OCI-LY7 (cell line): ENCODE results near the gene FAM181A. TPM values are rescaled to one million over a fixed set of nuclear protein-coding genes. Genes with fewer than 3 reads are reported as not detected.

ENCODE experiments used
- BruUV-seq: library from RNA; stranded (reverse); fragments of 400-500 nt; replicated peaks from 2 replicates; lab custom pipeline; 2021; lab: Mats Ljungman, UMichigan
- CTCF ChIA-PET: fragments of 300-600 bp; sonication (Branson Sonifier 250); formaldehyde crosslinking; loops from one replicate; lab custom pipeline; 2022; ENCODE audit warnings: antibody characterized with exemption; ENCODE audit not compliant: unreplicated experiment; lab: Charles Lee
- POLR2A ChIA-PET: fragments of 300-600 bp; sonication (Branson Sonifier 250); formaldehyde crosslinking; loops from one replicate; lab custom pipeline; 2022; ENCODE audit warnings: antibody characterized with exemption; lab: Charles Lee
- DNase-seq: peaks from one replicate; pipeline ENCODE4 v3.0.0-alpha.2; 2015; ENCODE audit warnings: low spot score
- H2AFZ ChIP-seq: fragments of 200-600 bp; sonication (generic), shearing (Covaris generic); 2 replicates; pipeline ENCODE4 v1.6.1; 2014; ENCODE audit warnings: mild to moderate bottlenecking, antibody characterized with exemption, low read length, moderate library complexity
- H3K27ac ChIP-seq: fragments of 200-600 bp; sonication (generic); 2 replicates; pipeline ENCODE4 v1.5.1; 2014; ENCODE audit warnings: mixed run types, low read depth, mild to moderate bottlenecking, moderate library complexity, low read length, inconsistent platforms; ENCODE audit not compliant: poor library complexity, severe bottlenecking
- H3K36me3 ChIP-seq: fragments of 200-600 bp; sonication (generic); 2 replicates; pipeline ENCODE4 v1.6.1; 2014; ENCODE audit warnings: mild to moderate bottlenecking, antibody characterized with exemption, low read length, moderate library complexity, mixed read lengths; ENCODE audit not compliant: insufficient read depth
- H3K4me1 ChIP-seq: fragments of 200-600 bp; sonication (generic); 2 replicates; pipeline ENCODE4 v1.5.1; 2014; ENCODE audit warnings: mild to moderate bottlenecking, low read length; ENCODE audit not compliant: insufficient read depth, poor library complexity, severe bottlenecking
- H3K4me2 ChIP-seq: fragments of 200-600 bp; sonication (generic); 2 replicates; pipeline ENCODE4 v1.6.1; 2014; ENCODE audit warnings: mild to moderate bottlenecking, low read length
- H3K4me3 ChIP-seq: fragments of 200-600 bp; sonication (generic); 2 replicates; pipeline ENCODE4 v1.5.1; 2014; ENCODE audit warnings: mild to moderate bottlenecking, low read depth, low read length; ENCODE audit not compliant: poor library complexity, severe bottlenecking
- H3K79me2 ChIP-seq: fragments of 200-600 bp; sonication (generic); 2 replicates; pipeline ENCODE4 v1.6.1; 2016; ENCODE audit warnings: low read depth, mild to moderate bottlenecking, low read length, moderate library complexity, mixed read lengths; ENCODE audit not compliant: insufficient read depth
- H3K9me2 ChIP-seq: fragments of 200-600 bp; sonication (generic); 2 replicates; pipeline ENCODE4 v1.6.1; 2016; ENCODE audit warnings: mild to moderate bottlenecking, low read length, mixed read lengths; ENCODE audit not compliant: insufficient read depth
- H3K9me3 ChIP-seq: fragments of 200-600 bp; sonication (generic); 2 replicates; pipeline ENCODE4 v1.6.1; 2014; ENCODE audit warnings: mild to moderate bottlenecking, mixed run types, low read length, mixed read lengths
- H4K20me1 ChIP-seq: fragments of 200-600 bp; sonication (generic); 2 replicates; pipeline ENCODE4 v1.6.1; 2014; ENCODE audit warnings: mild to moderate bottlenecking, antibody characterized with exemption, low read length, moderate library complexity, mixed read lengths; ENCODE audit not compliant: insufficient read depth
- EZH2phosphoT487 ChIP-seq: fragments of 200-600 bp; sonication (generic); IDR thresholded peaks from 2 replicates; pipeline ENCODE4 v1.6.1; 2018; ENCODE audit warnings: low read depth, borderline replicate concordance, mild to moderate bottlenecking, mixed run types, antibody characterized with exemption, low read length, moderate library complexity, mixed read lengths
- intact Hi-C: fragments of 100-400 bp; cut with micrococcal nuclease; formaldehyde crosslinking; loops from one replicate; pipeline ENCODE4 v1.10.0; 2022; ENCODE audit not compliant: unreplicated experiment
- total RNA-seq, 2 experiments: library from RNA; depleted of rRNA in 1 of 2; stranded (reverse); fragments of >200 nt in 1 of 2; shearing (Covaris generic) in 1 of 2; gene quantifications; 2 replicates each; pipeline ENCODE4 v1.2.3, GENCODE V29; 2014 to 2022
- TF ChIP-seq, protein P1 (sequence below): fragments of 200-600 bp; sonication (generic); conservative IDR thresholded peaks from 2 replicates; pipeline ENCODE4 v1.5.1; 2014; ENCODE audit warnings: mild to moderate bottlenecking, antibody characterized with exemption, low read length, moderate library complexity, mixed read lengths

Gene FAM181A
- total RNA-seq, 2 experiments from 2014 or later: not detected

DNA sequence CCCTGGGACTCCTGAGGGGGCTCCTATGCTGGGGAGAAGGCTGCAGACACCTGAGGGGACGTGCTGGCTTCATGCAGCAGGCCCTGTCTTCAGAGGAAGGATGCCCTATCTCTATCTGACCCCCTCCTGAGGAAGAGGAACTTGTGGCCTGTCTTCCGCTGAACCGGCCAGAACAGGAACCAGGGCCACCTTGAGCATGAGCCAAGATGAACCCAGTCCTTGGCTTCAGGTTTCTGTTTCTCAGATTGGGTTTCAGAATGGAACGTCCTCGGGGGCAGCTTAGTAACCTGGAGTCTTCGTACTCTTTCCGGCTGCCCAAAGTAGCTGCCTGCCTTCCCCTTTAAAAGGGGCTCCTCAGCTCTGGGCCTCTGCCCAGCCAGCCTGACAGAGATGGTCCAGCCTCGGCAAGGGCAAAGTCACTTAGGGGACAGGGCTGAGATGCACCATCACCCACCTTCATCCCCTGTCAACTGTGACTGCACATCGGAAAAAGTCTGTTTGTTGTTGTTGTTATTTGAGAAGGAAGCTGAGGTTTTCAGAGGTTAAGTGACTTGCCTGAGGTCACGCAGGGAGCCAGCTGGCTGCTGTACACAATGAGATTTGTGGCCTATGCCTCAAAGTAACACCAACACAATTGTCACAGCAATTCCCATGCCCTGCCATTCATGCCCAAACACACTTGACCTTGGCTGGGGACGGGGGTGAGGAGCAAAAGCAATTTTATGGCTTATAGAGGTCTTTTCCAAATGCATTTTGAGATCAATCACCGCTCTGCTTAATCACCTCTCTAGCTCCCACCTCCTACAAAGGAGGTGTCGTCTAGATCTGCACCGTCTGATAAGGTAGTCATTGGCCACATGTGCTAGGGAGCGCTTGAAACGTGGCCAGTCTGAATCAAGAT is 35.8 kb downstream of the FAM181A start:
- DNase-seq: peak; percentile 90
- peak overlapping the region; percentile 37; the same call in 1 of the 2 replicates for H2AFZ ChIP-seq
- peaks cover 81% of the 10 kb centered on the region for H3K4me1 ChIP-seq
- peak overlapping the region; percentile 69 for H3K4me2 ChIP-seq
- POLR2A ChIA-PET: interaction anchor here (1.3 to 6.3 kb wide), 4 partner anchors 7 to 23 kb away, joined by 3 to 70 read pairs (median 10); partner anchors contain the start of gene ASB2
- intact Hi-C loops: loop anchor here (10.0 kb wide), 1 partner anchor 758 kb away; the partner anchor contains the start of genes GON7 and UBR7
- TF ChIP-seq, protein P1, sequence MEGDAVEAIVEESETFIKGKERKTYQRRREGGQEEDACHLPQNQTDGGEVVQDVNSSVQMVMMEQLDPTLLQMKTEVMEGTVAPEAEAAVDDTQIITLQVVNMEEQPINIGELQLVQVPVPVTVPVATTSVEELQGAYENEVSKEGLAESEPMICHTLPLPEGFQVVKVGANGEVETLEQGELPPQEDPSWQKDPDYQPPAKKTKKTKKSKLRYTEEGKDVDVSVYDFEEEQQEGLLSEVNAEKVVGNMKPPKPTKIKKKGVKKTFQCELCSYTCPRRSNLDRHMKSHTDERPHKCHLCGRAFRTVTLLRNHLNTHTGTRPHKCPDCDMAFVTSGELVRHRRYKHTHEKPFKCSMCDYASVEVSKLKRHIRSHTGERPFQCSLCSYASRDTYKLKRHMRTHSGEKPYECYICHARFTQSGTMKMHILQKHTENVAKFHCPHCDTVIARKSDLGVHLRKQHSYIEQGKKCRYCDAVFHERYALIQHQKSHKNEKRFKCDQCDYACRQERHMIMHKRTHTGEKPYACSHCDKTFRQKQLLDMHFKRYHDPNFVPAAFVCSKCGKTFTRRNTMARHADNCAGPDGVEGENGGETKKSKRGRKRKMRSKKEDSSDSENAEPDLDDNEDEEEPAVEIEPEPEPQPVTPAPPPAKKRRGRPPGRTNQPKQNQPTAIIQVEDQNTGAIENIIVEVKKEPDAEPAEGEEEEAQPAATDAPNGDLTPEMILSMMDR: no peak
- no peak for TF ChIP-seq EZH2phosphoT487
- H3K4me3 ChIP-seq: peak overlapping the region; percentile 51
- no peaks in the 10 kb centered on the region for H3K9me3 ChIP-seq
- no peaks in the 10 kb centered on the region for H3K79me2 ChIP-seq
- no peaks in the 10 kb centered on the region for H3K9me2 ChIP-seq
- CTCF ChIA-PET: interaction anchor here (0.6 to 1.0 kb wide), 3 partner anchors 8 to 23 kb away, joined by 3 to 4 read pairs (median 3); no protein-coding TSS in a partner anchor
- H3K27ac ChIP-seq: peak overlapping the region; percentile 92
- no peaks in the 10 kb centered on the region for H4K20me1 ChIP-seq
- BruUV-seq: TSS peak; percentile 72
- H3K36me3 ChIP-seq: no peaks in the 10 kb centered on the region

DNA sequence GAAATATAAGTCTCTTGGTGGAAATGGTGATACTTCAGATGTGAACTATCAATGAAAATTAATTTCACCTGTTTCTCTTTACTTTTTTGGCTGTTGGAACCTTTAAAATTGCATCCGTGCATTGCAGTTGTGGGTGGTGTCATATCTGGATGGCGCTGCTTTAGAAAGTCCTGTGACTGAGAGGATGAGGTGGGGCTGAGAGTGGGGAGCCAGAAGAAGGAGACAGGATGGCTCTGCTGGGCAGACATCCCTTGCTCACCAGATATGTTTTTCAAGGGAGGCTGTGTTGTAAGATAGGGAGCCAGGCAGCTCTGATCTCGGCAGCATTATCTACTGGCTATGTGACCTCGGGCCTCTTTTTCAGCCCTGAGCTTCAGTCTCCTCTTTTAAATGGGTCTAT is 36.5 kb downstream of the FAM181A start:
- ChIA-PET POLR2A (interaction anchor here (1.3 to 6.3 kb wide), 3 partner anchors 8 to 24 kb away, joined by 3 to 70 read pairs (median 14); partner anchors contain the start of gene ASB2), CTCF (no interaction called here)
- Histone ChIP-seq H3K4me2 (peak overlapping the region; percentile 69), H3K79me2 (no peaks in the 10 kb centered on the region), H3K27ac (peak overlapping the region; percentile 92), H3K36me3 (no peaks in the 10 kb centered on the region), H4K20me1 (no peaks in the 10 kb centered on the region), H2AFZ (peak overlapping the region; percentile 37; the same call in 1 of the 2 replicates), H3K9me2 (no peaks in the 10 kb centered on the region), H3K4me1 (peaks cover 81% of the 10 kb centered on the region), H3K9me3 (no peaks in the 10 kb centered on the region), H3K4me3 (no peak overlapping the region)
- TF ChIP-seq EZH2phosphoT487: no peak
- TF ChIP-seq, protein P1: no peak
- no TSS peak for BruUV-seq
- intact Hi-C loops: loop anchor here (10.0 kb wide), 1 partner anchor 759 kb away; the partner anchor contains the start of genes GON7 and UBR7
- peak; percentile 22 for DNase-seq
